Neutrophil (primary cell): Measurements from ENCODE around the gene RTP5.

Source experiments
- H3K27ac ChIP-seq: fragments of 200-600 bp; sonication (generic); 2 replicates; pipeline ENCODE4 v1.5.1; 2016; ENCODE audit warnings: mild to moderate bottlenecking, moderate library complexity
- H3K27me3 ChIP-seq: fragments of 200-600 bp; sonication (generic); 2 replicates; pipeline ENCODE4 v1.6.0; 2016; ENCODE audit warnings: mild to moderate bottlenecking
- H3K36me3 ChIP-seq: fragments of 200-600 bp; sonication (generic); 2 replicates; pipeline ENCODE4 v1.5.1; 2017
- H3K4me1 ChIP-seq, 2 experiments: fragments of 200-600 bp in 1 of 2; sonication (generic) in 1 of 2; 1 replicate in 1 of 2; 2 replicates in 1 of 2; pipeline versions ENCODE4 v1.5.1 to v1.6.1; 2013 to 2016; ENCODE audit warnings: low read depth in 1 of 2, low read length in 1 of 2, mild to moderate bottlenecking in 1 of 2, moderate library complexity in 1 of 2; ENCODE audit not compliant: control insufficient read depth in 1 of 2, insufficient read depth in 1 of 2
- H3K4me3 ChIP-seq, 2 experiments: fragments of 200-600 bp in 1 of 2; sonication (generic) in 1 of 2; 1 replicate in 1 of 2; 2 replicates in 1 of 2; pipeline ENCODE4 v1.5.1; 2013 to 2016; ENCODE audit warnings: low read depth in 1 of 2, low read length in 1 of 2, mild to moderate bottlenecking in 1 of 2, moderate library complexity in 1 of 2
- H3K9me3 ChIP-seq: fragments of 200-600 bp; sonication (generic); 2 replicates; pipeline ENCODE4 v1.5.1; 2016
- TF ChIP-seq, protein P1 (sequence below): fragments of 200-600 bp; sonication (generic); IDR thresholded peaks from 2 replicates; pipeline ENCODE4 v1.5.1; 2016; ENCODE audit warnings: antibody characterized with exemption

Gene RTP5

DNA sequence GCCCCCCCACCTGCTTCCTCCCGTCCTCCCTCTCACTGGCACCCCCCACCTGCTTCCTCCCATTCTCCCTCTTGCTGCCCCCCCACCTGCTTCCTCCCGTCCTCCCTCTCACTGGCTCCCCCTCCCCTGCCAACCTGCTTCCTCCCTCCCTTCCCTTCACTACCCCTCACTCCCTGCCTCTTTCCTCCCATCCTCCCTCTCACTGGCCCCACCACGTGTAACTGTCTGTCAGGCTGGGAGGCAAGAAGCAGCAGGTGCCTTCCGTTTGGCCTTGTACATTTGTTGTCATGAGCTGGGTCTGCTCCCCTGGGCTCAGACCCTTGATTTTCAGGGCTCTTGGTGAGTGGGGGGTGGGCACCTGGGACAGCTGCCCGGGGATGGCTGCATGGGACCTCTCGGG lies 19.1 kb downstream of the RTP5 start:
- no peak overlapping the region for H3K4me3 ChIP-seq
- no peak overlapping the region for H3K27ac ChIP-seq
- H3K4me1 ChIP-seq: no peaks in the 10 kb centered on the region
- no peaks in the 10 kb centered on the region for H3K36me3 ChIP-seq
- H3K27me3 ChIP-seq: no peaks in the 10 kb centered on the region
- H3K9me3 ChIP-seq: no peaks in the 10 kb centered on the region
- TF ChIP-seq, protein P1, sequence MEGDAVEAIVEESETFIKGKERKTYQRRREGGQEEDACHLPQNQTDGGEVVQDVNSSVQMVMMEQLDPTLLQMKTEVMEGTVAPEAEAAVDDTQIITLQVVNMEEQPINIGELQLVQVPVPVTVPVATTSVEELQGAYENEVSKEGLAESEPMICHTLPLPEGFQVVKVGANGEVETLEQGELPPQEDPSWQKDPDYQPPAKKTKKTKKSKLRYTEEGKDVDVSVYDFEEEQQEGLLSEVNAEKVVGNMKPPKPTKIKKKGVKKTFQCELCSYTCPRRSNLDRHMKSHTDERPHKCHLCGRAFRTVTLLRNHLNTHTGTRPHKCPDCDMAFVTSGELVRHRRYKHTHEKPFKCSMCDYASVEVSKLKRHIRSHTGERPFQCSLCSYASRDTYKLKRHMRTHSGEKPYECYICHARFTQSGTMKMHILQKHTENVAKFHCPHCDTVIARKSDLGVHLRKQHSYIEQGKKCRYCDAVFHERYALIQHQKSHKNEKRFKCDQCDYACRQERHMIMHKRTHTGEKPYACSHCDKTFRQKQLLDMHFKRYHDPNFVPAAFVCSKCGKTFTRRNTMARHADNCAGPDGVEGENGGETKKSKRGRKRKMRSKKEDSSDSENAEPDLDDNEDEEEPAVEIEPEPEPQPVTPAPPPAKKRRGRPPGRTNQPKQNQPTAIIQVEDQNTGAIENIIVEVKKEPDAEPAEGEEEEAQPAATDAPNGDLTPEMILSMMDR: no peak

DNA sequence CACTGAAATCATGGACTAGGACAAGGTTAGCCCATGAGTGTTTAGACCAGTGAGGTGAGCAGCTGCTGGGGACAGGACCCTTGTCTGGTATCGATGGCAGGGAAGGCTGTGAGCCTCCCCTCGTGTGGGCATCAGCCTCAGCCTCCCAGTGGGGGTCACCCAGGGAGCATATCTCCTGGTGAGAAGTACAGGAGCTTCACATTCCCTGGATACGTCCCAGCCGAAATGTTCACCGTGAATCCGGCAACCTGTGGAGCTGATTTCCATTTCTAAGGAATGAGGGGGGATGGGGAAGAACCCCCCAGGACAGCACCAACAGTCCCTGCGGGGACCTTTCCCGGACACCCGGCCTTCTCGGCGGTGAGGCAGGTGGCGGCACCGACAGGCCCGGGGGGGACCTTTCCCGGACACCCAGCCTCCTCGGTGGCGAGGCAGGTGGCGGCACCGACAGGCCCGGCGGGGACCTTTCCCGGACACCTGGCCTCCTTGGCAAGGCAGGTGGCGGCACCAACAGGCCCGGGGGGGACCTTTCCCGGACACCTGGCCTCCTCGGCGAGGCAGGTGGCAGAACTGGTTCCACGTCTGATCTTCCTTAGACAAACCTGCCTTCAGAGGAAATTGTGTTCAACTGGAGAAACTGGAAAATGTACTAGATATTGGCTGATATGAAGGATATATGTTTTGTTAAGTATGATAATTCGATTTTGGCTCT lies 21.2 kb downstream of the RTP5 start:
- Histone ChIP-seq H3K4me3 (no peak overlapping the region), H3K27me3 (no peaks in the 10 kb centered on the region), H3K27ac (no peak overlapping the region), H3K4me1 (no peaks in the 10 kb centered on the region), H3K36me3 (no peaks in the 10 kb centered on the region), H3K9me3 (no peaks in the 10 kb centered on the region)
- TF ChIP-seq, protein P1: no peak

DNA sequence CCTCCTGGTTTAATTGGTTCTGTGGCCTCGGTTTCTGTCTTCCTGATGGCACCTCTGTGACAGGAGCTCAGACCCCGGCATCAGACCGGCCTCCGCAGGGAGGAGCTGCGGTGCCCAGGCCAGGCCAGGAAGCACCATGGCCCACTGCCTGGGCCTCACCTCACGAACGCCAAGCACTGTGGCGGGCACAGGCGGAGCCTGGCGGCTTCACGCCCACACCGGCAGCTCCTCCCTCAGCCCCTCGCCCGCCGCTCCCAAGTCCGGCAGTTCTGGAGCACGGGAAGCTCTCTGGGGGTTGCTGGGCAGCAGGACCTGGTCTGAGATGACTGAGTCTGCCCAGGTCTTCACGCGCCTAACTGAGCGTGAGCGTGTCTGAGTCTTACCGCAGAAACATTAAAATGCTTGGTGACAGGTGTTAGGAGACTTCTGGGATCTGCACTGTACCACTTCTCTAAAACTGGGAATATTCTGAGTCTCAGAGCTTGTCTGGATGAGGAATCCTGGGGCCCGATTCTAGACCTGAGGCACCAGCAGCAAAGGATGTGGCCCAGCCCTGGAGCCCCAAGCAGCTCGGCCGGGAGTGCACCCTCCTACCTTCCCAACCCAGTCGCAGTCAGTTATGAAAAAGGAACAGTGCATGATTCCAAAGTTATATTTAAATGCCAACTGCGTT lies 21.9 kb downstream of the RTP5 start:
- no peak overlapping the region for H3K27ac ChIP-seq
- no peak overlapping the region for H3K4me3 ChIP-seq
- no peaks in the 10 kb centered on the region for H3K27me3 ChIP-seq
- TF ChIP-seq, protein P1: no peak
- H3K36me3 ChIP-seq: no peaks in the 10 kb centered on the region
- no peaks in the 10 kb centered on the region for H3K9me3 ChIP-seq
- no peaks in the 10 kb centered on the region for H3K4me1 ChIP-seq

DNA sequence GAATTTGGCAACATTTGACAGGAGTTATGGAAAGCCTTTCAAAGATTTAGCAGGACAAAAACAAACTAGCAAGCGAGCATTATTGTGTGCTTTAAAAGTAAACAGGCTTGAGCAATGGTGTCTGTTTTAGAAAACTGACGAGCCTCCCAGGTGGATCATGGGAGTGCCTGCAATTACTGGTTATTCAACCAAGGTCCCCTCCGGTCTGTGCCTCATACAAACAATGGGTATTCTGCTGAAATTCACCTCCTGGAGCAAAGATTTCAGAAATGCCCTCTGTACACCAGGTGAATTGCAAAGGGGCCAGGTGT lies 22.4 kb downstream of the RTP5 start:
- H3K4me1 ChIP-seq: no peaks in the 10 kb centered on the region
- no peaks in the 10 kb centered on the region for H3K27me3 ChIP-seq
- no peaks in the 10 kb centered on the region for H3K9me3 ChIP-seq
- no peak overlapping the region for H3K4me3 ChIP-seq
- no peak overlapping the region for H3K27ac ChIP-seq
- TF ChIP-seq, protein P1: no peak
- H3K36me3 ChIP-seq: no peaks in the 10 kb centered on the region

DNA sequence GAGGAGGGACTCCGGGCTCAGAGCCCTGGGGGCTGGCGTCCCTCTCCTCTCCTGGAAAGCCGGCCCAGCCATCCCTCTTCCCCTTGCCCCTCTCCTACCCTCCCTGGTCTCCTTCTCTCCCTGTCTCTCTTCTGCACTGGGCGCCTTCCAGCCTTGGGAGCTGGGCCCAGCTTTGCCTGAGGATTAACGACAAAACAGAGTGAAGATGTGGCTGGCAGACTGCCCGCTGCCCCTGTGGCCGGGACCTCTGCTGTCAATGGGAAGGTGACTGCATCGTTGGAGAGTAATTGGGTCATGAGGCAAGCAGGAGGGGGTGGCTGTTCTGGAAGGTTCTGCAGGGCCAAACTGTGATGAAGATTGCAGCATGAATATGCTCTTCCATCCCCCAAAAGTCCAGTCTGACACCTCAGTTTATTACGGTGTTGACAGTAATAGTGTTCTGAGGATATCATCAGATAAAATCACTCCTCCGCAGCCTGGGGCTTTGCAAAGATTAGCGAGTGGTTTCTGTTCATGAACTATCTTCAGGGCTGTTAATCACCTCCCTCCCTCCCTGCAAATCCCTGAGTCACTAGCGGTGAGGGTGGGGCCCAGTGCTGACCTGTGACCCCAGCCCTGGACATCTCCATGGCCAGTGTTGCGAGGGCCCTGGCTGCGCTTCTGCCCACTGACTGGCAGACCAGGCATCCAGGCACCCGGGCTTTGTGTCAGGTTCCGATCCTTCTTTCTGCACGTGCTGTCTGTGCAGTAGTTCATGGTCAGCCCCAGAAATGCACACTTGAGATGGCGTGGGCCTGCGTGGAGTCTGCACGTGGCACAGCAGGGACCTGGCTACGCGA lies 23.0 kb downstream of the RTP5 start:
- Histone ChIP-seq H3K4me3 (no peak overlapping the region), H3K27ac (no peak overlapping the region)
- TF ChIP-seq, protein P1: no peak

More for the DNA sequence above, 23.0 kb downstream of the RTP5 start:
- H3K9me3 ChIP-seq: no peaks in the 10 kb centered on the region
- H3K4me1 ChIP-seq: no peaks in the 10 kb centered on the region
- no peaks in the 10 kb centered on the region for H3K27me3 ChIP-seq
- no peaks in the 10 kb centered on the region for H3K36me3 ChIP-seq
